Measurements from ENCODE around the gene TAF4B.
A peak's percentile ranks its signal among the peaks of the same experiment; 100 is the strongest.

Gene TAF4B

DNA sequence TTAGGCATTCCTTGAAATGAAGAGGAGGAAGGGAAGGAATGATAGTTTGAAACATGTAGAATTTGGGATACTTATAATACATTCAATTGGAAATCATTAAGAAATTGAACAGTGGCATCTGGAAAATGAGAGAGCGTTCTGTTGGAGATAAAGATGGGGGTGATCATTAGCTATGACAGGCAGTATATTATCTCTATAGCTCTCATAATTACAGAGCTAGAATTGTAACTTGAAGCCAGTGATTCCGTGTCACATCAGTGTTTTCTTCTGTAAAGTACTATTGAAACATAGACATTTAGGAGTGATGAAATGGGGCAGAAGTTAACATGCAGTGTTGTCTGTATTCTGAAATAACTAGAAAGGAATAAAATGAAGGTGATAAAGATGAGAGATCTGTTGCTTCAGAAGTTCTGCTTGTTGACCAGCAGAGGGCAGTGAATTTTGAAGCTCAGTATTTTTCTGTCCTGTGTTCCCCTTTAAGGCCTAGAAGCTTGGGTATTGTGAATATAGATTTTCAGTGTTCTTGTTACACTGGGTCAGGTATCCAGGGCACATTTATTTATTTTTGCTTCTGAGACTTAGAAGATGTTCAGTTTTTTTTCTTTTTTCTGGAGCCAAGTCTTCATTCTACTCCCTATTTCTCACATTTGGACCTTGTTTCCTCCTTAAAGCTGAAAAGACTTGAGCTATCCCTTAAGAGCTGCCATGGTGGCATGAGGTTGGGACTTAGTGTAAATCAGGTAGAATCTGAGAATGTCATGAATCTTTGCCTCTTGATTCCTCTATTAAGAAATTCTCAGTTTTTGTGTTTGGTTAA lies 157.4 kb downstream of the TAF4B start:
- DNase-seq, result peak; percentile 38 to 39

DNA sequence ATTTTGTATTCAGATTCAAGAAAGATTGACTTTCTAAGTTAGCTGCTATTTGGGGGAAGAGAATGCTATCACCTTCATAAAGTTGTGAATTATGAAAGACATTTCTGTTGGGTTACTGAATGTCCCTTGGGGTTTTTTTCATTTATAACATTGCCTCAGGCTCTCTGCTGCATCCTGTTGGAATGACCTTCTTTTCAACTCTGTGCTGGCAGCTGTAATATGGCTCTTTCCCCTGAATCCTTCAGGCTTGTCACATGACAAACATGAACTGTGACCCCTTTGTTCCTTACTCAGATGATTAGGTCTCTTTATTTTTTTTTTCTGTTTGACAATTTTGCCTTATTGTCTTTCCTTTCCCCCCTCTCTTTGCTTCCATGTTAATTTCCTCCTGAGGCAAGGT lies 159.8 kb downstream of the TAF4B start:
- DNase-seq, result peak; percentile 13 to 34

DNA sequence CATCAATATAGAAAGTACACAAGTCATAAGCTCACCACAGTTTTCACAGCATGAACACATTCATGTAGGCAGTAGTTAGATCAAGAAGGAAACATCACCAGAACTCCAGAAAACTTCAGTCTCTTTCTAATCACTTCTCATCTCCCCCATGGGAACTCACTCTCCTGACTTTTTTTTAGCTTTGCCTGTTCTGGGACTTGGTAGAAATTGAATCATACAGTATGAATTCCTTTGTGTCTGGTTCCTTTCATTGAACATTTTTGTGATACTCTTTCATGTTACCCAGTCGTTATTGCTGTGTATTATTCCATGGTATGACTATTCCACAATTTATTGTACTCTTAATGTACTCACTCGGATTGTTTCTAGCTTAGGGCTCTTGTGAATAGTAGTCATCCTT lies 160.2 kb downstream of the TAF4B start:
- no peak for DNase-seq

DNA sequence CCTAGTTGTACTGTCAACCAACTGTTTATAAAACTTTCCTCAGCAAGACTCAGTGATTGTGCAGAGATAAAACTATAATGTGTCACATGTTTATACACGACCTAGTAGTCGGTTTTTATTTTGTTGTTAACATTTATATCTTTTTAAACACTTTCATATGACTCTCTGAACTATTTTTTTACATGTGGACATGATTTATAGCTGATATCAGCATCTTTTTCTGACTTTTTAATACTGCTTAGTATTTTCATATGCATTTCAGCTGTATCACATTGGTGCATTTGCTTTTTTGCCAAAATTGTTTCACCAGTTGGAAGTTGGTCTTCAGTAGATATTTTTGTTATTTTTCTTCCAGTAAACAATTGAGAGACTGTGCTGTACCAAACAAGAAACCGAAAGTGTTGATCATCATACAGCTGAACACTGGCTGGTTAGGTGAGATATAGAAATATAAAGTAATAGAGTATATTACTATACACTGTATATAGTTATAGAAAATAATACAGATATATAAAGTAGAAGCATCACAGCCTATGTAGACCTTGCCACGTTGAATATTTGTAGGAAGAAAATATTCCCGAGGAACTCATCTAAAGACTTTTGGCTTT lies 167.9 kb downstream of the TAF4B start:
- DNase-seq, result no peak

DNA sequence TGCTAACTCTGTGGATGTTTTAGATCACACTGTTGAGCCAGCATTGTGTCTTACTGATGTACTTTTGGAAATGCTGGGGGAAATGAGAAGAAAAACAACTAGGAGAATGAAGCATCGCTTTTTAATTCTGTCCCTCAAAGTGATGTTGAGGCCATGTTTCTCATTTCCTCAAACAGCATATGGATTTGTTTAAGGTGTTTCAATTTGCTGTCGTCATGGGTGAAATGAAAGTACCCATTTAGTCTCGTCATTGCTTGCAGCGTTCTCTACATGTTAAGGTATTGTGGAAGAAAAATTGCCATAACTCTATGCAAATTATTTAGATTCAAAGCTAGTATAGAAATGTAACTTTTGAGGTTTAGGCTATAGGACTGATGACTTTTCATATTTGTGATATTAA lies 170.8 kb downstream of the TAF4B start:
- no peak for DNase-seq

DNA sequence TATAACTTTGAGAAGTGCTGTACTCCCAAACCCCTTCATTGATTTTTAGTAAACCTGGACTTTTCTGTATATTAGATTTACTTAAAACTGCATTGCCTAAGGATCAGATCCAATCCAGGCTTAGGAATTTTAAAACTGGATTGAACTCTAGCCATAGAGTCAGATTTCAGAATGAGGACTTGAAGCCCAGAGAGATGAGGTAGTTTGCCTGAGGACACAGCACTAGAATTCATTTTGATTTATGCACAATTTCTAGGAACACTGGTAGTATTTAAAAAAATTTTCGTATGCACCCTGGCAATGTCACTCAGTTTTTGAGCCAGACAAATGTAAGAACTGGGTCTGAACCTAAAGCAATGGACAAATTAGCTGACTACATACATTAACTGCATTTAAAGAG lies 177.2 kb downstream of the TAF4B start:
- no peak for DNase-seq

DNA sequence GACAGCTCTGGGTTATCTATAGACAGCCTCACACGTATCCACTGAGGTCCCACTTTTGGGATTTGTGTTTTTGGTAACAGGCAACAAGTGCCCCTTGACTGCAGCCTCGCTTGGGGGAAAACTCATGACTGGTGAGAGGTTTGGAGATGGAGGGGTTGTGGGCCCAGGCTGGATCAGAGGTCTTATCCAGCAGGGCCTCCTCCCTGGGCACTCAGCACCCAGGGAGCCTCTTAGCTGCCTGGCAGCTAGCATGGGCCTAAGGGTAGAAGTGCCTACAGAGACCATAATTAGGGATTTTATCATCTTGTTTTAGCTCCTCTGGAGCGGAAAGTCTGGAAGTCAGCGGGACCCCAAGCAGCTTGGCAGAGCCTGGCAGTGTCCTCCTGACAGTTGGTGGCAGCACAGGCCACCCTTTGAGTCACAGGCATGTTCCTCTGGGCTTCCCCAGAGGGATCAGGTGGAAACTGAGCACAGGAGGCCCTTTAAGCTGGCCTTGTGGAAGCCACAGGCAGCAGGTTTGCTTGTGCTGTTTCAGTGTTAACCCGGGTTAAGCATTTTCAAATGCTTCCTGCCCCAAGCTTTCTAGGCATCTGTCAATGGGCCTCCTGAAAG lies 179.1 kb downstream of the TAF4B start:
- DNase-seq, result peak; percentile 45 to 63

DNA sequence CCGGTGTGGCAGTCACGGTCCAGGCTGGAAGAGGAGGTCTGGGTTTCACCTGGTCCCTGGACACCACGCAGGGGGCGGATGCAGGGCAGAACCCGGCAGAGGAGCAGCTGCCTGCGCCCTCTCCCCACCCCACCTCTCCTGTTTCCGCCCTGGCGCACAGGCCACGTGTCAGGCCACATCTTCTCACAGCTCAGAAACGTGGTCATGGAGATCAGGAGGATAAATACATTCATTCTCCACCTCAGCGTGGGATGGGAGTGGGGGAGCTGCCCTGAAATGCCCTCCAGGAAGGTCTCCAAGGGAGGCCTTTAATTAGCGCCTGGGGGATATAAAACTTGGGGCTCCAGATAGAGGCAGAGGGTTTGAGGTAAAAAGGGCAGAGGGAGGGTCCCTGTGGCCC lies 180.1 kb downstream of the TAF4B start:
- no peak for DNase-seq

DNA sequence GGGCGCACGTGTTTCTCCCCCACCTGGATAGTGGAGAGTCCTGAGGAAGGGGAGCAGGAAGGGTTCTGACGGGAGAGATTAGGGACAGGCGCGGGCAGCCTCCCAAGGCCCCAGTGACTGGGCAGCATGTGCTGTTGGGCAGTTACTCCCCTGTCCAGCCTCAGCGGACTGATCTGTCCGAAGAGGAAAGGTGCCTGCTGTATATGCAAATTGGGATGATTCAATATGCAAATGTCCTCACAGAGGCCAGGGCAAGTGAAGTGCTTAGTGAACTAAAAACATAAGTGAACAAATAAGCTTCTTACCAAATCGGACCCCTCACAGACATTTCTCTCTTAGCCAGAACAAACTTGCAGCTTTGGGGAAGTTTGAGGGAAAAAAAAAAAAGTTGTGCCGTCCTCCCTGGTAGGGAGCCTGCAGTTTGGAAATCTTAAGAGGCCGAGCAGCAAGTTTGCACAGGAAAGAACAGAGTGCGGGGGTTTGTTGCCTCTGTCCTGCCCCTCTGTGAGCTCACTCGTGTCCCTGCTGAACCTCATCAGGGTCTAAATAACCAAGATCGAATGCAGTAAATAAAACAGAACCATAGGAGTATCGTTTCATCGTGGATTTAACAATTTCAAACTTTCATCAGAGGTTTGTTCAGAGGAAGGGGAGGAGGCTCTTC lies 180.7 kb downstream of the TAF4B start:
- no peak for DNase-seq

DNA sequence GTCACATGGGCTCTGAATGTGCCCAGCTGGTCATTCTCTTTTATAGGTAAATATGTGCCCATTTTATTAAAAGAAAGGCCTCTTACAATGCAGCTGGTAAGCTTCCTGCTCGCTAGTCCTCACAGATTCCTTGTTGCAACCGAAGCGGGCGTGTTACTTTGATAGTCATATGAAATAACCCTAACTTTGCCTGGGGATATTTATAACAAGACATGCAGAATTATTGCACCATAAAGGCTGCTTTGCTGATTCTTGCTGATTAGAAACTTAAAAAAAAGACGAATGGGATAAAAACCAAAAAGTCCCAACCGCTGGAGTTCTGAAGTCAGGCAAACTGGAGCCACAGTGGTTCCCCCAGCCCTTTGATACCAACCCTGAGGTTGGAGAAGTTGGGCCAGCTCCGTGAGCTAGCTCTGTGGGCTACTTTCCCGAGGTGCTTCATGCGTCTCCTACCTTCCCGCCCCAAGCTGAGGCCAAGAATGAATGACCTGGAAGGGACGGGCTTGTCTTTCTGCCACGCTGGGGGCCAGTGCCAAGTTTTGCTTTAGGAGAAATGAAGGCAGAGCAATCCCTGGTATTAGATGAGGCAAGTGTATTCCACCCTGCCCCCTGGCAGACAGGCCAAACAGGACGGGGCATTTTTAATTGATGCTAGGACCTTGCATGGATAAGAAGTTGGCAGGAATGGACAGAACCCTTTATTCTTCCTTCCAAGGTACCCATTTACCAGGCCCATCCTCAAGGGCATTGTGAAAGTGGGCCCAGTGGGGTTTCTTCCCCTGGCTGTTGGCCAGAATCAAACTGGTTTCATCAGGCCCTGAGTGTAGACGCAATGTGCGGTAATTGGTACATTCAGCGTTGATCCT lies 181.7 kb downstream of the TAF4B start:
- no peak for DNase-seq

DNA sequence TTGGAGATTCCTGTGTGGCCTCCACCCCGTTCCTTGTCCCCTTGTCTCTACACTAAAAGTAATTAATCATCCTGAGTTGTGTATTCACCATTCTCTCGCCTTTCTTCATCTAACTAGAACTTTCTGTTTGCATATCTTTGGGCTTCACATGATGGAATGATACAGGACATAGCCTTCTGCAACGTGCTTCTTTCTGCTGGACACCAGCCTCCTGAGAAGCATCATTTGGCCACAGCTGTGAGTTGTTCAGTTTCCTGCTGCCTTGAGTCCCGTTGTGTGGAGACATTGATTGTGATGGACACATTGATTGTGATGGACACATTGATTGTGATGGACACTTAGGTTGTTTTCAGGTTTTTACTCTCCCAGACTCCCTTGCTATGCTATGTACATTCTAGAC lies 182.8 kb downstream of the TAF4B start:
- no peak for DNase-seq

DNA sequence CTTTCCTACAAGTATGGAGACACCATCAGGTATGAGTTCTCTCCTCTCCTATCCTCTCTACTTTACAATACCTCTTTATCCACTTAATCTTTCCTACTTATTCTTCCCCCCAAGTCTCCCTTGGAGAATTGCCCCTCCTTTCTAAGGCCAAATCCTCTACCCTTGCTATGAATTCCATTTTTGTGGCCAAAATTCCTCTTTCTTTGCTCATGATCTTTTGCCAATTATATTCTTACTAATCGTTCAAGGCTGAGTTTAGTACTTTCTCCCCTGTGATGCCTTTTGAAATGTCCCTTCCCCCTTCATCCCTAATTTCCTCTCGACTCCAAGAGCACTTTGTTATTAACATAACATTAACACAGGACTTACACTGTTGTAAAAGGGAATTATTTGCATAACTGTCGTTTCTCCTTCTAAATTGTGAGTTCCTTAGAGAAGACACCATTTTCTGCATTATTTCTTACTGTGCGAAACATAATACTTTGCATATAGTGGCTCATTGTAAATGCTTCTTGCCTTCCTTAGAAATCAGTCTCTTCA lies 188.7 kb downstream of the TAF4B start:
- no peak for DNase-seq

DNA sequence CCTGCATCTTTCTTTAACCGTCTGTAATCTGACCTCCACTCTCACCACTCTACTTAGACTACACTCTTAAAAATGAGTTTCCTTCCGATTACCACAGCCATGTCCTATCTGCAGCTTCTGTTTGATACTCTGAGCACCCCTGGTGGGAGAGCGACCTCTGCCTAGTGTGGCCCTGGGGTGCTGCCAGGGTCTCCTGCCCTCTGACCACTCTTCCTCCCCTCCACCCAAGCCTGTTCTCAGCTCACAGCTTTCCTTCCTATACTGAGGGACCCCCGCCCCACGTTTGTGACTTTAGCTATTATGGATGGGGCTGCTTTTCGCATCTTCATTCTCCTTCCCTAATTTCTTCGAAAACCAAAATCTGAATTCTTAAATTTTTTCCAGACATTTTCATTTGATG lies 189.4 kb downstream of the TAF4B start:
- no peak for DNase-seq

DNA sequence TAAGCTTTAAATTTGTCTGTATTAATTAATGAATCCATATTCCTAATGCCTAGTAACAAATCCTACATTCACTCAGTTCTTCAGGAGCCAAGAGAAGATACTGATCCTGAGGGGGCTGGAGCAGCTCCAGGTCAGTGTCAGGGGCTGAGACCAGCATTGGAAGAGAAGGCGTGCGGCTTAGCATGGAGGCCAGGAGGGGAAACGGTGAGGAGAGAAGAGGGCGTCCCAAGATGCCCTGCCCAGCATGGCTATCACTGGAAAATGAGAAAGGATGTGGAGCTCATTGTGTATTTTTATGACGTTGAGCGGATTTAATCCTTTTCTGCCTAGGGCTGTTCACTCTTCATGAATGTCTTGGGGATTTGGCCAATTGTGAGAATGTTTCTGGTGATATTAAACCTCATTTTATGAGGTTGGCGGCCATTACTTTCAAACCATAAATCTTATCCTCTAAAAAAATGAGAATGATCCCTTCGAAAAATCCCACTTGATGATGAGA lies 190.5 kb downstream of the TAF4B start:
- DNase-seq, result no peak

DNA sequence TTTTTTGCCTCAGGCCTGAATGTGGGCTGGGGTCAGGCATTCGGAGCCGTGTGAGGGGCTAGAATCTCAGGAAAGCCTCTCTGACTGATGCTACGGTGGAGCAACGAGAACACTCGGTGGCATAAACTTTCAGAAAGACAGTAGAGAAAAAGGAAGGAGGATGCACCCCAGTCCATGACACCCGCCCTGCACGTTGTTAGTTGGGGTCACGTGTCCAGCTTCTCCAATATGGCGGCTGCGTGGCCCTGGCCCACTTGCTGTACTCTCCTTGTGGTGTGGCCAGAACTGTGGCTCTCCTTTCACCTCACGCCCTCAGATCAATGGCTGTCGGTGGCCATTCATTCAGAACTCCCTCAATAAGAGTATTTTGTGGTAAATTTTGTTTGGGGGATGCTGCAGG lies 190.9 kb downstream of the TAF4B start:
- DNase-seq, result no peak

DNA sequence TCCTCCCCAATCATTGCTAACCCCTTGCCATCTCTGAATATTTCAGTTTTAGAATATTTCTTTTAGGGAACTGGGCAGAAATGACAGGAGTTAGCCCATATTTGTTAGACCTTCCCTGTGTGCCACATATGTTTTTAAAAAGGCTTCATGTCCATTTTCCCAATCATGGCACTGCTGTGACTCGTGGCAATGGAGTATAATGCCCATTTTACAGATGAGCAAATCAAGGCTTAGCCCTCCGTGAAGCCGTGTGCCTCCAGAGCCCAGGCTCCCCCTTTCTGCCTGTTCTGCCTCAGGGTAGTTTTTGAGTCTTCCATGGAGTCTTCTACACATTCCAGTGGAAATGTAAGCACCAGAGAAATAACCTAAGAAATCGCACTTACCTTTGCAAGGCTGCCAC lies 192.0 kb downstream of the TAF4B start:
- DNase-seq, result no peak

DNA sequence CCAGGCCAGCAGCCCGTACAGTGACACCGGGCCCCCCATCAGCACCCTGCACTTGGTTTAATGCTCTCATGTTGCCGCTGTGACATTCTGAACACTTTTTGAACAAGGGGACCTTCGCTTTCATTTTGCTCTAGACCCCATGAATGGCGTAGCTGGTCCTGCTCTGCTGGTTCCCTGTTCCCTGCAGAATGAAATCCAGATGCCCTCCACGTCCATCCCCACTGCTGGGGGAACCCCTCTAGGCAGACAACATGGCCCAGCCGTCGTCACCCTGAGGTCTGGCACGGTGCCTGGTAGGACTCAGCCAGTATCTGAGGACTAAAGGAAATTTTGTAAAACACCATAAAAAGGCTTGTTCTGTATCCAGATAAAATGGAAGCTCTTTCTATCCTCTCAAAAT lies 193.5 kb downstream of the TAF4B start:
- no peak for DNase-seq

DNA sequence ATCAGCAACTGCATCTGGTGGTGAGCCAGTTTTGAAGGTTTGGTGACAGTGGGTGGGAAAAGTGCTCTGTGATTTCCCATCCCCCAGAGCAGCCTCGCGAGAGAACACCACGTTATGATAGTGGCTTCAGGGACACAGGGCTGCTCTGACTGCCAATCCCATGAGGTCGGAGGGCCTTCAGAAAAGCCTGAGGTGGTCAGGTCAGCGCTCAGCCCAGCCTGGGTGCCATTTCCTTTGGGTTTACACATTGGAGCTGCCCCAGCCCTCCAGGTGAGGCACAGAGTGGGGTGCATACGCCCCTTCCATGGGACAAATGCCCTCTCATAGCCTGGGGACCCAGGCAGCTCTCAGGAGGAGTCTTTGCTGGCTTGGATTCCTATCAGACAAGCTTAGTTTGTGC lies 195.3 kb downstream of the TAF4B start:
- no peak for DNase-seq

DNA sequence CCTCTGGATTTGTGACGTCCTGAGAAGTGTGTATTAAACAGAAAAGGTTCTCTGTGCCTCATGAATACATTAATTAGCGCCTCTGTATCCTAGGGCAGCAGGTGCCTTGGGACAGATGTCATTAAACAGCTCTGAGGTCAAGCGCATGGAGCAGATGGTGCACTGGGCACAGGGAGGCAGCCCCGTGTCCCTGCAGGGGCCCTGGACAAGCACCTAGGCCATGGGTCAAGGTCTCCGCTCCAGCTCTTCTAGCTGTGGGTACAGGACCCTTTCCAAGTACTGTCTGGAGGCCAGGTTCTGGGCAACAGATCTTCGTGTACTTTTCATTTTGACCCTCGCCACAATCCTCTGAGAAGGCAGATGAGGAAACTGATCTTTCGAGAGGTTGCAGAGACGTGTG lies 195.7 kb downstream of the TAF4B start:
- no peak for DNase-seq

DNA sequence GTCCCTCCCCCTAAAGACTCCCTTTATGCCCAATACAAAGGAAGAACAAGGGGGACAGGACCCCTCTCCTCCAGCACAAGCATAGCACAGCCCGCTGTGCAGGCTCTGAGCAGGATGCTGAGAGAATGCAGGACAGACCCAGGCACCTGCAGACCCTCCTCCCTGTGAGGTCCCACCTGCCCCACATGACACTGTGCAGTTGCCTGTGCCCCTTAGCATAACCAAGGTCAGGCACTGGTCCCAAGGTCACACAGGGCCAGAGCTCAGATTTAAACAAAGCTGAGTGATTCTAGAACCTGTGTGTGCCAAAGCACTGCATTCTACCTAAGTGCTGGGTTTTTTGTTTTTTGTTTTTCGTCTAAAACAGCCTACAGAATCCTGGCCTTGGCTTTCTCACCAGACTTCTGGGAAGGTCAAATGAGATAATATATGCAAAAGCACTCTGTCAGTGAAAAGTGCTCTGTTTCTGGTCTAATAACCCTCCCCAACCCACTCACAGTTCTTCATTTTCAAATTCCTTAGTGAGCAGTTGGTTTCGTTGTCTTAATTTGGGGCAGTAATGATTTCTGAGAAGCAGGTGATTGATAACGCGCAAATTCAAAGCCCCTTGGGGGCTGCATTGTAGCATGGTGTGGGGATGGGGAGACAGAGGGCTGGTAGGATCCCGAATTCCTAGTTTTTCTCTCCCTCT lies 196.4 kb downstream of the TAF4B start:
- no peak for DNase-seq

DNA sequence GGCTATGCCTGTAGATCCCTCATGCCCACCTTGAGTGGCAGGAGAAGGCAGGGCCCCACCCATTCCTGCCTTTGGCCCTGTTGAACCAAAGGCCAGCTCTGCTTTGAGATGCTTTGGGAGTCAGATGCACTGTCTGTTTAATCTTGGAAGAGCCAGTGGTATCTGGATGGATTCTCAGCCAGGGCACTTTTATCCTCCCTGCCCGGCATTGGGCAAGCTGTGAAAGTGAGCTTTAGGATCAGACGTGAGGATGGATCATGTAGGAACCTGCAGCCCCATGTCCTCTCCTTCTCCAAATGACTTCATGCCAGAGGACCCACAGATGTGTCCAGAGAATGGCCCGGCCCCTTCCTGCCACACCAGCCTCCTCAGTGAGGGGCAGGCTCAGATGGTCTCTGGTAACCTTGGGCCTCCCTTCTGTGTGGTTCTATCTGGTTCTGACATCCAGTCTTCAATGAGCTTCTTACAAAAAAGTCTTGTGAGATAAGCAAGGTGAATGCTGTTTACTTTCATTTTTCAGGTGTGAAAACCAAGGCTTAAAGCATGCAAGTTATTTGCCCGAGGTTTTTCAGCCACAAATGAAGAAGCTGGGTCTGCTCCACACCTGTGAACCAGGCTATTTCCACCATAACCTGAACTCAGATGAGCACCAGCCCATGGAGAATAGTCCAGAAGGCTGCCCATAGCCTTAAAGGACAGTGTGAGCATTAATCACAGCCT lies 198.3 kb downstream of the TAF4B start:
- DNase-seq, result no peak
